Measurements from ENCODE around the gene ARHGAP32.
"Not testable (repeated sequence)": the region's sequence is repeated elsewhere in the genome, so short reads cannot be mapped to it uniquely, and the experiment has no call there.

Gene ARHGAP32

DNA sequence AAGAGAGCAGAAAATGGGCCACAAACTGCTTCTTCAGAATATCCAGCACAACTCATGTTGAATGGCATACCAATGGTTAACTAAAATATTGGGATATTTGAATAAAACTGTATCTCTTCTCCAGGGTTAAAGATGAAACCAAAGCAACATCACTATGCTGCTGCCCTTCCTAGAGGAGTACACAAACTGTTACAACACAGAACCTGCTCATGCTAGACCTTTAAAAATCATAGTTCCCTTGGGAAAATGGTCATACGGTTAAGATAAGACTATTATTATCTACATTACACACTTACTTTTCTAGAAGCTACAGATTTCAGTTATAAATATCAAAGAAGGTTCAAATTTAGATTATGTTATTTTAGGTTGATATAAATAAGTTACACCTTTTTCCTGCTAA, 170.8 kb downstream of the ARHGAP32 start:
- DNase-seq (ENCODE audit: low read depth), result no peak

DNA sequence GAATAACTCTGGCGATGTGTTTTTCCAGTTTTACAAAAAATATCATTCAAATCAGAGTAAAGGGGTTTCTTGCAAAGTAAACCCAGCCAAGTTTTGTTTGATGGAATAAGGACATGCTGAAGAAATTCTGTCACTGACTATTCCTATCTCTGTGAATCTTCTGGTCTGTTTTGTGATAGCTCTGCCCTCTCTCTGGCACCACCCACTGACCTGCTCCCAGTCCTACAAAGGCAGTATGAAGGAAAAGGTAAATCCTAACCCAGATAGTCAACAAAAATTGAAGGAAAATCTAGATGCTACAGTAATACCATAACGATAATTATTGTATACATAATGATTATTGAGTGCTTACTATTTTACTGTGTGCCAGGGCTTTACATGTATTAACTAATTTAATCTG, 173.1 kb downstream of the ARHGAP32 start:
- no peak for DNase-seq (ENCODE audit: low read depth)

DNA sequence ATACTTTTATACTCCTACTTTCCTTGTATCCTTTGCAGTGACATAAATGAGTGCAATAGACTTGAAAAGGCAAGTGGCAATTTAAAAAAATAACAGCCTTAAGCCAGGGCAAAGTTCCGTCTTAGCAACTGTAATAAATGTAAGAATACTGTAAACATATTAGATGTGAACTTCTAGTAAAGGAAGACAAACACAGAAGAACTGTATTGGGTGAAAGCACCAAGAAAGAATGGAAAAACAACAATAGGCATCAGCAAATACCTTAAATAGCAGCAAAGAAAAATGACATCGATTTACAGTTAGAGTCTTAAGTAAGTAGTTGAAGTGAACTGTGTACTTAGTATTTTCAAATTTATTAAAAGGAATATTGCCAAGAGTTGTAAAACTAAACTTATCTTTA, 174.0 kb downstream of the ARHGAP32 start:
- no peak for DNase-seq (ENCODE audit: low read depth)

DNA sequence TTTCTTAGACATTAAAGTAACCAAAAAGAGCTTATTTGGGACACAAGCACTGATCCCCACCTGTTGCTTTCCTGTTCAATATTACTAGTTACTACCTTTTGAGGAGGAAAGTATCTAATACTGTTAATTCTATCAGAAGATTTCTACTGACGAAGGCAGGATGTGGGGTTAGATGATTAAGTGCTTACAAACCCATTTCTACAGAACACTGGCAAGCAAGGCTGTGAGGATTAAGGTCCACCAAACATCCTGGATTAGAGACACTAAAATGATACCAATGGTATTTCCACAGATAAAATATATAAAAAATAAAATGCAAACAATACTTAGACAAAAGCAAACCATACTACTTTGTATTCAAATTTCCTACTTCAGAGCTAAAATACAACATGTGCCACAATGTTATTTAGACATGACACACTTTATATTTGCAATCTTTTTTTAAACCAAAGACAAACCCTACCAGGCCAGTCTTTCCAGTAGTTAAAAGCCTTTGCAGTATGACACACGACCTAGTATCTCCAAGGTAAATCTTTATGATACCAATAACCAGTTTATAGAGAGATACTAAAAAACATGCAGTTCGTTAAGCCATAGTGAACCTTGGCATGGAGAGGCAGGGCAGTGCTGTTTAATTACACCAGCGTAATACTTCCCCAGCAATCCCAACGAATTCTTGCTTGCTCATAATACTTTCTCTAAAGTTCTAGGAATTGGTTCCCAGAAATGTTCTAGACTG, 178.2 kb downstream of the ARHGAP32 start:
- no peak for DNase-seq (ENCODE audit: low read depth)

DNA sequence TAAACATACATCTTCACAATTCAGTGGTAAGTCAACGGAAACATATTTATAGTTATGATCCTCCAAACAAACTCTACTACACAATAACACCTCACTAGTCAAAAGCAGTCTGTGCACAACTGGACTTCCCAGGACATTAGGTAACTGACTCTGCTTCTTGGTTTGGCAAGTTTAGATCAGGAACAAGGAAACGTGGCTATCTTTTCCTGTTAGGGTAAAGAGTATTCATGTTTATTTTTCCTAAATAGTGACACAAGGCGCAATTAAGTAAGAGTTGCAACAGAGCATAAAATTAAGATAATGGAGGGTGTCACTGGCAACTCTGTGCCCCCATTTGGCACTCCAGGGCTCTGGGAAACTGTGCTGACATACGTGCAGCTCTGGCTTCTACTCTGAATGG, 179.2 kb downstream of the ARHGAP32 start:
- no peak for DNase-seq (ENCODE audit: low read depth)

DNA sequence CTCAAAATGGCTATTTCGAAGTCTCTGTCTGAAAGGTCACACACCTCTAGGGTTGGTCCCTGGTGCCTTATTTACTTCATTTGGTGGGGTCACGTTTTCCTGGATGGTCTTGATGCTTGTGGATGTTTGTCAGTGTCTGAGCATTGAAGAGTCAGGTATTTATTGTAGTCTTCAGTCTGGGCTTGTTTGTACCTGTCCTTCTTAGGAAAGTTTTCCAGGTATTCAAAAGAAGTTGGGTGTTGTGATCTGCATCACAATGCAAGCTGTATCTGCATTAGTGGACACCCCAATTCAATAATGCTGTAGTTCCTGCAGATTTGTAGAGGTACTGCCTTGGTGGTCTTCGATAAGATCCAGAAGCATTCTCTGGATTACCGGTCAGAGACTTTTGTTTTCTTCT, 186.0 kb downstream of the ARHGAP32 start:
- no peak for DNase-seq (ENCODE audit: low read depth)

DNA sequence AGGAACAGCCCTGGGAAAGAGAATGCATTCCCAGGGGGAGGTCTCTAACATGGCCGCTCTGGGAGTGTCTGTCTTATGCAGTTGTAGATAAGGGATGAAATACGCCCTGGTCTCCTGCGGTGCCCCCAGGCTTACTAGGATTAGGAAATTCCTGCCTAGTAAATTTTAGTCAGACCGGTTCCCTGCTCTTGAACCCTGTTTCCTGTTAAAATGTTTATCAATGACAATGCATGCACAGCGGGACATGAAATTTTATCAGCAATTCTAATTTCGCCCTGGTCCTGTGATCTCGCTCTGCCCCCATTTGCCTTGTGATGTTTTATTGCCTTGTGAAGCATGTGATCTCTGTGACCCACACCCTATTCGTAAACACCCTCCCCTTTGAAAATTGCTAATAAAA, 193.0 kb downstream of the ARHGAP32 start:
- DNase-seq (ENCODE audit: low read depth), result not testable (repeated sequence)

DNA sequence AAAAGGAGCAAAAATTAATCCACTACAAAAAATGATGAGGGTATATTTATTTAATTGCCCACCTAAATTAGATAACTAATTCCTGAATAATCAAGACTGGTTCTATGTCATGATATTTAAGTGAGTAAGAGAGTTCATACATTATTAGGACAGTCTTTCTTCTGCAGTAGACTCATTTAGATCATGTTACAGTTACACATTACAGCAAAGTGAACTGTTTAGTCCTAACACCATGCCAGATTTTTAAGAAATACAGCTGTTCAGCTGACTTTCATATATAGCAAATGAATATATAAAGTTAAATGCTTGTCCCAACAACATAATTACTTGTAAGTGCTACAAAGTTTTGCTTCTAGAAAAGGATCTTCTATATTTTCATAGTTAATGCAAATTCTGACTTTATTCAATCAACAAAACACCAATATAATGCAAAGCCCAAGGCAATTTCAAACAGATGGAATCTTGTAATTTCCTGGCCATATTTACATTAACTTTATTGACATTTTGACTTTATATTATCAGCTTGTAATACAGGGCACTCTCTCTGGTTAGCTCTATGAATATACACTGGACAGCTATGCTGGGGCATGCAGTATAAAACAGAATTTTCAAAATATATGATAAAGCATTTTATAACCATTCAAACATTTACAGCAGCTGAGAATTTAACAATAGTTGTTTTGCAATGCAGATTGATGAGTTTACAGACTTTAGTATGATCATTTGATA, 203.7 kb downstream of the ARHGAP32 start:
- no peak for DNase-seq (ENCODE audit: low read depth)

DNA sequence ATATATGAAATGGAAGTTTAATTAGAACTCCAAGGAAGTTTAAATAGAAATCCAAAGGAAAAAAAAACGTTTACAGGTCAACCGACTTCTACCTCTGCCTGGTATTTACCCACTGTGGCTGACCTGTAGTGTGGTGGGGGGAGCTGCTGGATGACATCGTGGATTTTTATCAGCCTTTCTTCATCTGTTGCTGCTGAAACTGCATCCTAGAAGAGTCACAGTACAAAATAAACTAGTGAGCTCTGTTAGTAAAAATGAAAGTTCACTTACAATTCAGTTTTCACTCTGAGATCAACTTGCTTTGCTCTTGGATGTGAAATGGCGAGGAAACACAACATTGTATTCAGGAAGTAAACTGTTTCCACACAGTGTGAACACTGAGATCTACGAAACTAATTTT, 206.2 kb downstream of the ARHGAP32 start:
- no peak for DNase-seq (ENCODE audit: low read depth)

DNA sequence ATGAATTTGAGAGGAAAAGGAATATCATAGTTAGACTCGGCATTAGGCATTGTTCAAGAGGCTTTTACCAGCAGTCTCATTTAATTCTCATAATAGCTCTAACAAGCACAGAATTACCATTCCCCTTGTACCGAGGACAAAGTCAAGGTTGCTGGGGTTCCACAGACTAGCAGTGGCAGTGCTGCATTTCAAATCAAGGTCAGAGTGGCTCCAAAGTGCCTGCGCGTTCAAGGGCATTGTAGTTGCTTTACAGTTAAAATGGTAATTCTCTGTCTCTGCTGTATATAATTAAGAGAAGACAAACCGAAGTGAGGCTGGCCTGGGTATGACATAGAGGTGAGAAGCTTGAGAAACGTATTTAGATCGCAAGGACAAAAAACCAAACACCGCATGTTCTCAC, 209.1 kb downstream of the ARHGAP32 start:
- DNase-seq (ENCODE audit: low read depth), result no peak

DNA sequence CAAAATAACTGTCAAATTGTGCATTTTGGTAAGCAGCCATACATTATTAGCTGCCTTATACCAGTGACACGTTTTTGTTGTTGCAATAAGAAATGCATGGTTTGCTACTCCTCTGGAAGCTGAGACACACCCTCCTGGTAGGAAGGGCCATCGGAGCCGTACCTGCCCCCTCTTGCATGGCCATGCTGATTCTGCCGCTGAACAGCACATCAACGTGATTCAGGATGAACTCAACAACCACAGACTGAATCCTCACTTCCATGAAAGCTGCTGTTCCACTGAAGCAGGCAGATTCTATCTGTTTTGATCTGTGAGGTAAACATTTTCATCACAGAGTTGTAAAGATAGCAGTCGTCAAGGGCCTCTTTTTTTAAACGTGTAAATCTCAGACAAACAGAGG, 210.9 kb downstream of the ARHGAP32 start:
- no peak for DNase-seq (ENCODE audit: low read depth)

DNA sequence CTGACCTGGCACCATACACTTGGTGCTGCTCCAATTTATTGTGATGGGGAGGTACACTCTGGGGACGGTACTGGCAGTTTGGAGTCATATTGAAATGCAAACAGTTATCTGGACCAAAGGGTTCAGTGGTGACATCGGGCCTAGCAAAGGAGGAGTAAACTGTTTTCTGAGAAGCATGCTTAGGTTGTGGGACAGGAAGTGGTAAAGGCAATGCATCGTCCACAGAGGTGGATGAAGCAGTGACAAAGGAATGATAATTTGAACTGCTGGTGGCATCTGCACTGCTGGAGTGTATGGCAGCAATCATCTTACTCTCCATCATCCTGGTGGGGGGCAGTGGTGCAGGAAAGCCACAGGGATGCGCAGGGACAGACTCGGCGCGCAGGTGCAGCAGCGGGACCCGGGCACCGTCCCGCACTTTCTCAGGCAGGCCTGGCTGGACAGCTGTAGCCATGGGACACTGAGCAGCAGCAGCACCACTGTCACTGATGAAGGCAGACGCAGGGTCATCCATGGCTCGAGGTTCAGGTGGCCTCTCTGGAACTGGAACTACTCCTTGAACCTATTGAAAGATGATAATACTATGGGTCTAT, 221.4 kb downstream of the ARHGAP32 start:
- no peak for DNase-seq (ENCODE audit: low read depth)

DNA sequence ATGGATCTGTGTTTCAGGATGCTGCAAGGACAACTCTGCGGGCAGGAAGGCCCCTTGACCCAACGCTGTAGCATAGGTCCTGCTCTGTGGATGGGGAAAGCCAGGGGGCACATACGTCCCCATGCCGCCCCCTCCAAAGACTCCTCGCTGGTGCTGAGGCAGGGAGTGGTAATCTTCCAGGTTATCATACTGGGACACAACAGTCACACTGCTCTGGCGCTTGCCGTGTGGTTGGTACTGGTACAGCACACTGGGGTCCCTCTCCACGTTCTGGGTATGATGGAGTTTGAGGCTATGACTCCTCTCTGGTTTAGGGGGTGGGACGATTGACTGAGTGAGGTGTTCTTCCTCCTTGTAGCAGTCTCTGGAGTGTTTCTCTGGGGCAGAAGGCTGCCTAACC, 223.2 kb downstream of the ARHGAP32 start:
- DNase-seq (ENCODE audit: low read depth), result no peak

DNA sequence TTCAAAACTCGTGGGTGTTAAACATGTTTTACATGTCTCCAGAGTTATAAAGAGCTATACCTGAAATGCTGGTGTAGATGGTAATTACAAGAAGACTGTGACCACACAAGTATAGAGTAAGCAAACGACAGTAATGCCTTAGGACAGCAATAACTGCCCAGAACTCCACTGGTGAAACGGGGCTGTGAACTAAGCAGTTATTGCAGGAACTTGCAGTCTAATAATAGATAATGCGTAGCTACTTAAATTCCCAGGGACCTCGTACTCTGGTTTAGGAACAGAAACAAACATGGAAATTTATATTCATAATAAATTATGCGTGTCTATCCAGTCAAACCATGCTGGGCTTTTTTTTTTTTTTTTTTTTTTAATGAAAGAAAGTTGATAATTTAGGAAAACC, 224.5 kb downstream of the ARHGAP32 start:
- DNase-seq (ENCODE audit: low read depth), result no peak

DNA sequence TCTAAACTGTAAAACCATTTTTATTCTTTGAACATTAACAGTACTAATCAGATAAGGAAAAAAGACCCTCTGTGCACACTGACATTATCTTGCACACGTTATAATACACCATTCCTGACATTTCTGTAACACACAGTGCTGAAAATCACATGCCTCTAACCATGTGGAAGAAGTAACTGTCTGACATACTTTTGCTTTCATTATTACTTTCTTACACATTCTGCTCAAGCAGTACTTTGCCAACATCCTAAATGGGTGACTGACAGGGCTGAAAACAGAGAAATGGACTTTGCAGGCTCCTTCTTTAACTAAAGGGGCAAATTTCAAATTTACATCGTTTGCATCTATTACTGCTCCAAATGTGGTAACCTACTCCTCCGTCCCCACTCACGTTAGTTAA, 226.6 kb downstream of the ARHGAP32 start:
- peak; percentile 11 for DNase-seq (ENCODE audit: low read depth)

DNA sequence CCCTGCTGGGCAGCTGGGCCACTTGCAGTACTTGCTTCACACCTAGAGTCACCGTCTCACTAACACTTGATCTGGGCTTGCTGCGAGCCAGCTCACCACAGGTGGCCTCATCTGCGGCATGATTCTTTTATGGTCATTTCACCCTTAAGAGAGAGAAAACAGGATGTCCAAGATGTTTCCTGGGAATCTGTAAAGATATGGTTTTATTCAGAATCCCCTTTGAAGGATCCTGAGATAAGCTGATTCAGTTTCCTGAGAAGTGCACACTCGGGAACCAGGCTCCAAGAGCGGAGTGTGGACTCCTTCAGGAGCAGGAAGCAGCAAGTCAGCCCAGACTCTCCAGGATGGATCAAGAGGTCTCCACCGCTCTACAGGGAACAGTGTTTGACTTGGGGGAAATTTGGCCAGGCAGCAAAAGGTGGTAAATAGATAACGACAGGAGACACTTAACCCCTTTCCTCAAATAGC, 227.6 kb downstream of the ARHGAP32 start:
- no peak for DNase-seq (ENCODE audit: low read depth)

DNA sequence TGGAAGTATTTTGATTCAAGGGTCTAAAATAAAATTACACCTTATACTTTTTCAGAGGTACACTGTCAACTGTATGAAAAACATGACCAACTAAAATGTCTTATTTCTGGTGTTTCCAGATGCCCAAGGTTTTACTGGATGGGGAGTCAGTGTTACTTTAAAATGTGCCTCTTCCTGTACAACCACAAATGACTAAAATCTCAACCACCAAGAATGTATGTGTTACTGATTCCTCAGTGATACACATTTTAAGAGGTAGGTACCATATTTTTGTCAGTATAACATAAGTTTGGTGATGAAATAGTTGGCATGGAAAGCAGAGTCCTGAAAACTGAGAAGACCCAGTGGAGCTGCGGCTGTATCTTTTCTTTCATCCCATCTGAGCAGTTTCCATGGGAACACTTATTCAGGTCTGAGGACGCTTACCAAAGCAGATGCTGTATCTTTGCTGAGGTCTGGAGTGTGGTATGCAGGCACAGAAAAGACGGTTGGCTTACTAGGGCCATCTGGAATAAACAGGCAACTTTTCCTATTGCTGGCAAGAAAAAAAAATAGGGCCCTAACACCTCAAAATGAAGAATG, 228.3 kb downstream of the ARHGAP32 start:
- DNase-seq (ENCODE audit: low read depth), result peak; percentile 12

DNA sequence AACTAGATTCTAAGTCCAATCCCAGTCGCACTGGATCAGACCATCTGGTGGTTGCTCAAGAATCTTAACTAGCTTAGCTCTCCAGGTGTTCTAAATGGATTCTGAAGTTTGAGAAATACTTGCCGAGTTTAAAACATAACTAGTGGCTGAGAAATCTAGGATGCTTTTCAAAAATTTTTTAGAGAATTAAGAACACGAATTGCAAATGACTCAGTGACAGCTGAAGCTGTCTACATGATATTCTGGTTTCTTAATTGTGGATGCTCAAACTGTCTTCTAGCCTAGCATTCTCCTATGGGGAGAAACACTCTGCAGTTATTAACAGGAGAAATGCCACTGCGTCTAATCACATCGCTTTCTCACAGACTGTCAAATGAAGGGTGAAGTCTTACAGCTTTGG, 229.2 kb downstream of the ARHGAP32 start:
- DNase-seq (ENCODE audit: low read depth), result no peak

DNA sequence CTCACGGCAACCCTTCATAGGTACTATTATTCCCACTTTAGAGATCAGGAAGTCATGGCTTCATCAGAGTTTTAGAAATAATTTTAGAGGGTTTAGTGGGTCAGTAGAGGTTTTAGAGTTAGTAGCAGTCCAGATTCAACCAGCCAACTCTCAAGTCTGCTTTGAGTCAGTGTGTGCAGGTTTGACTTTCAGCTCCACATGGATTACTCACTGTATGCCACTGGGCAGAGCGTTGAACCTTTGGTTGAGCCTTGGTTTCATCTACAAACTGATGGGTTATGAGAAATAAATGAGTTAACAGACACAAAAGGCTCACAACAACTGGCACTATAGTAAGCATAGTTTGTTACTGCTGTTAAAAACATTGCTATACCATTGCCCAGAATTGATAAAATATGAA, 230.5 kb downstream of the ARHGAP32 start:
- DNase-seq (ENCODE audit: low read depth), result no peak

DNA sequence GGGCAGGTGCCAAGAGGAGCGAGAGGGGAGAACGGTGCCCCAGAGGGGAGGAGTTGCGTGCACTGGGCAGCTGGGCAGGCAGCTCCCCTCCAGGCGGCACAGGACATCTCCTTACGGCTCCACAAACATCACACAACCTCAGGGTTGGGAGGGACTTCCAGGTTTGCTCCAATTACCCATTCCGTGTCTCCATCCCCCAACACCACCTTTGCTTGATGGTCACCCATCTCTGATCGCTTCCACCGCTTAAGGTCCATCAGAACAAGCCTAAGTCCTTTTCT, 235.0 kb downstream of the ARHGAP32 start:
- no peak for DNase-seq (ENCODE audit: low read depth)

DNA sequence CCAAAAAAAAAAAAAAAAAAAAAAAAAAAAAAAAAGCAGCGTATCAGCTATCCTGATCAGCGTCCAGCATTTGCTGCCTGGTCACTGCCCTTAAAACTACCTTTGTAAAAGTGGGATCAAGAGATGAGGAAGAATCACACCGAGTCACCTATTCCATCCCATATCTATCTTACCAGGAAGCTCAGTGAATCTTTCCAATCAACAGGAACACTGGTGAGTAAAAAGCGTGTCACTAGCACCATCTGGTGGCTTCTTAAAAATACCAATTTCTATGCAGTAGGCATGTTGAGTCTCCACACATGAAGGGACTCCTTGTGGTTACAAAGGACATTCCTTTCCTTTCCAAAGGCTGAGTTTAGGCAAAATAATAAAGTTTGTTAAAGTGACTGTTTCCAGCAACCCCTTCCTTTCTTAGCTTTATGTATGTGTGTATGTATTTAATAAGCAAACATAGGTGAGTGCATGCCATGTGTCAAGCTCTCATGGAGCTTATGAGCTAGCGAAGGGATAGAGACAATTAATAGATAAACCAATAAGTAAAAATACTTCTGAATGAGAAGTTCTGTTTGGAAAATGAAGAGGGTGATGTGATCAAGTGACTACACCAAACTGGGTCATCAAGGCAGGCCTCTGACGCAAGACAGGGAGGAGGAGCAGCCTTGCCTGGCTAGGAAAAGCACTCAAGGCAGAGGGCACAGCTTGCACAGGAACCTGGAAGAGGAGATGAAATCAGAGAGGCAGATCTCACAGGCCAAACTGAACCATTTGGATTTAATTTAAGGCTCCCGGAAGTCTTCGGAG, 235.5 kb downstream of the ARHGAP32 start:
- peak; percentile 82 for DNase-seq (ENCODE audit: low read depth)

DNA sequence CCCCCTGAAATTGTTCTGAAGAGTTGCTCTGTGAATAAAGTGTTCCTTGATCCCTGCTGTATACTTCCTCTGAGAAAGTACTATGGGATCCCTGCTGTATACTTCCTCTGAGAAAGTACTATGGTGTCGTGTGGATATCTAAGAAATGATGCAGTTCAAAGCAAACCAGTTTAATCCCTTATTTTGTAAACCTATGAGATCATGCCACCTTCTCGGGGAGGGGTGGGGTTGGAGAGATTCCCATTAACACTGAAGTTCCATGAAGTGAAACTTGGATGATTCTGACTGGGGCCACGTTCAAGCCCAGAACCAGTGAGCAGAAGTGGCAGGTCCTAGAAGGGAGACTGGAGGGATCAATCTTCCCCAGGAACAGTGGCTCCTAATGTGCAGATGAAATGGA, 236.5 kb downstream of the ARHGAP32 start:
- DNase-seq (ENCODE audit: low read depth), result no peak

Measured in EH (cell line).